GM23338 (cell line): ENCODE results near the gene FOXB2. TPM values are rescaled to one million over a fixed set of nuclear protein-coding genes. Genes with fewer than 3 reads are reported as not detected.

Experiments
- ATAC-seq: fragments of 200-7000 bp; cut with Tn5 transposase; 3 replicates; pipeline ENCODE4 v1.9.1; 2020
- DNase-seq: peaks from one replicate; pipeline ENCODE4 v3.0.0-alpha.2; 2015; ENCODE audit warnings: low spot score
- H2AFZ ChIP-seq: fragments of 200-600 bp; sonication (generic); 2 replicates; pipeline ENCODE4 v1.8.0; 2016; ENCODE audit warnings: antibody characterized with exemption, mild to moderate bottlenecking, moderate library complexity
- H3F3A ChIP-seq: fragments of 200-600 bp; sonication (generic); replicated peaks from 2 replicates; pipeline ENCODE4 v1.8.0; 2017; ENCODE audit warnings: antibody characterized with exemption, mixed run types, low read depth
- H3K27ac ChIP-seq: fragments of 200-600 bp; sonication (generic); 2 replicates; pipeline ENCODE4 v1.6.1; 2016; ENCODE audit warnings: low read depth
- H3K27me3 ChIP-seq: fragments of 200-600 bp; sonication (generic); 2 replicates; pipeline ENCODE4 v1.8.0; 2016; ENCODE audit warnings: mild to moderate bottlenecking, mixed run types, moderate library complexity; ENCODE audit not compliant: insufficient read depth
- H3K36me3 ChIP-seq: fragments of 200-600 bp; sonication (generic); 2 replicates; pipeline ENCODE4 v1.8.0; 2016; ENCODE audit warnings: mild to moderate bottlenecking; ENCODE audit not compliant: insufficient read depth
- H3K4me1 ChIP-seq: fragments of 200-600 bp; sonication (generic); 2 replicates; pipeline ENCODE4 v1.8.0; 2016; ENCODE audit warnings: mild to moderate bottlenecking, moderate library complexity; ENCODE audit not compliant: insufficient read depth
- H3K4me2 ChIP-seq: fragments of 200-600 bp; sonication (generic); 2 replicates; pipeline ENCODE4 v1.7.1; 2017; ENCODE audit warnings: mixed run types
- H3K4me3 ChIP-seq: fragments of 200-600 bp; sonication (generic); 2 replicates; pipeline ENCODE4 v1.6.1; 2016; ENCODE audit warnings: mixed run types
- H3K79me2 ChIP-seq: fragments of 200-600 bp; sonication (generic); replicated peaks from 2 replicates; pipeline ENCODE4 v1.8.0; 2017; ENCODE audit warnings: mild to moderate bottlenecking; ENCODE audit not compliant: insufficient read depth
- H3K9me2 ChIP-seq: fragments of 200-600 bp; sonication (generic); 2 replicates; pipeline ENCODE4 v1.8.0; 2017; ENCODE audit not compliant: insufficient read depth
- H4K20me1 ChIP-seq: fragments of 200-600 bp; sonication (generic); replicated peaks from 2 replicates; pipeline ENCODE4 v1.8.0; 2017; ENCODE audit warnings: mild to moderate bottlenecking; ENCODE audit not compliant: insufficient read depth
- H3K27ac Mint-ChIP-seq: 2 replicates; pipeline ENCODE4 v1.8.0; 2020; ENCODE audit warnings: inconsistent platforms, mild to moderate bottlenecking, moderate library complexity, mixed read lengths
- H3K27me3 Mint-ChIP-seq: 3 replicates; pipeline ENCODE4 v1.8.0; 2022; ENCODE audit warnings: low read depth, mild to moderate bottlenecking, moderate library complexity, mixed read lengths, inconsistent platforms; ENCODE audit not compliant: insufficient read depth, poor library complexity
- H3K36me3 Mint-ChIP-seq: 3 replicates; pipeline ENCODE4 v1.8.0; 2021; ENCODE audit warnings: low read depth, mild to moderate bottlenecking, inconsistent platforms, moderate library complexity, mixed read lengths
- H3K4me1 Mint-ChIP-seq: 3 replicates; pipeline ENCODE4 v1.8.0; 2020; ENCODE audit warnings: mild to moderate bottlenecking, inconsistent platforms, mixed read lengths
- H3K4me3 Mint-ChIP-seq: 3 replicates; pipeline ENCODE4 v1.8.0; 2021; ENCODE audit warnings: moderate library complexity, mild to moderate bottlenecking, inconsistent platforms, mixed read lengths
- H3K9me3 Mint-ChIP-seq: 3 replicates; pipeline ENCODE4 v1.8.0; 2020; ENCODE audit warnings: moderate library complexity, mild to moderate bottlenecking, inconsistent platforms, mixed read lengths
- CREB1 ChIP-seq: fragments of 250-450 bp; sonication (Bioruptor Pico); IDR thresholded peaks from 2 replicates; pipeline ENCODE4 v1.5.0; 2020; ENCODE audit warnings: low read depth, mild to moderate bottlenecking, moderate library complexity
- EZH2 ChIP-seq: fragments of 200-600 bp; sonication (generic); IDR thresholded peaks from one replicate; pipeline ENCODE4 v1.8.0; 2017; ENCODE audit warnings: antibody characterized with exemption, mild to moderate bottlenecking, low read depth; ENCODE audit not compliant: unreplicated experiment
- EZH2phosphoT487 ChIP-seq: fragments of 200-600 bp; sonication (generic); IDR thresholded peaks from one replicate; pipeline ENCODE4 v1.8.1; 2018; ENCODE audit warnings: antibody characterized with exemption; ENCODE audit not compliant: unreplicated experiment
- JUNB ChIP-seq: IDR thresholded peaks from one replicate; pipeline ENCODE4 v1.6.1; 2016; ENCODE audit warnings: antibody characterized with exemption; ENCODE audit not compliant: unreplicated experiment
- NANOG ChIP-seq: IDR thresholded peaks from 2 replicates; pipeline ENCODE4 v1.6.1; 2016; ENCODE audit warnings: antibody characterized with exemption, borderline replicate concordance
- POLR2AphosphoS5 ChIP-seq: IDR thresholded peaks from 2 replicates; pipeline ENCODE4 v1.6.1; 2016; ENCODE audit warnings: antibody characterized with exemption, low read depth
- REST ChIP-seq: IDR thresholded peaks from one replicate; pipeline ENCODE4 v1.6.1; 2018; ENCODE audit warnings: antibody characterized with exemption; ENCODE audit not compliant: unreplicated experiment
- STAT1 ChIP-seq: IDR thresholded peaks from one replicate; pipeline ENCODE4 v1.6.1; 2016; ENCODE audit warnings: antibody characterized with exemption; ENCODE audit not compliant: unreplicated experiment
- ZNF114 ChIP-seq: fragments of 250-450 bp; sonication (Bioruptor Pico); IDR thresholded peaks from 2 replicates; pipeline ENCODE4 v1.5.0; 2020; ENCODE audit warnings: mild to moderate bottlenecking, moderate library complexity
- ZNF331 ChIP-seq: fragments of 250-450 bp; sonication (Bioruptor Pico); IDR thresholded peaks from 2 replicates; pipeline ENCODE4 v1.5.0; 2020; ENCODE audit warnings: low read depth, mild to moderate bottlenecking, moderate library complexity
- polyA plus RNA-seq: library from polyadenylated mRNA; unstranded; fragments of >200 nt; fragmentation: Nextera tagmentation; extraction: Ambion mirVana; gene quantifications from 2 replicates; pipeline ENCODE4 v1.2.1, GENCODE V29; 2016
- total RNA-seq: library from RNA; depleted of rRNA; stranded (reverse); fragments of >200 nt; shearing (Covaris generic); gene quantifications from 2 replicates; pipeline ENCODE4 v1.2.3, GENCODE V29; 2014
- TF ChIP-seq, protein P1 (sequence below), 2 experiments: fragments of 200-600 bp in 1 of 2; sonication (generic) in 1 of 2; conservative IDR thresholded peaks; 2 replicates each; pipeline versions ENCODE4 v1.5.1 to v1.6.1; 2016 to 2017; ENCODE audit warnings: antibody characterized with exemption in 2 of 2, low read depth in 2 of 2, mild to moderate bottlenecking in 2 of 2, moderate library complexity in 1 of 2
- TF ChIP-seq, protein P2 (sequence below): fragments of 250-450 bp; sonication (Bioruptor Pico); IDR thresholded peaks from 2 replicates; pipeline ENCODE4 v1.5.0; 2020; ENCODE audit warnings: mild to moderate bottlenecking, moderate library complexity
- TF ChIP-seq, protein P3 (sequence below): IDR thresholded peaks from 2 replicates; pipeline ENCODE4 v1.6.1; 2016; ENCODE audit warnings: antibody characterized with exemption

FOXB2 gene
- total and polyA plus RNA-seq, 2 experiments from 2014 or later: not detected

GRCh38 chr9:76969716-76970115 is 49.7 kb upstream of the FOXB2 start:
- H3K9me3 Mint-ChIP-seq: no peaks in the 10 kb centered on the region

More at GRCh38 chr9:76969716-76970115, 49.7 kb upstream of the FOXB2 start:
- Mint-ChIP-seq H3K27me3 (no peaks in the 10 kb centered on the region), H3K4me1 (no peaks in the 10 kb centered on the region), H3K4me3 (no peak overlapping the region), H3K27ac (no peak overlapping the region), H3K36me3 (no peaks in the 10 kb centered on the region; the same call in 2 of the 3 replicates)
- TF ChIP-seq ZNF331 (CRISPR knock-in tag) (no peak), ZNF114 (CRISPR knock-in tag) (no peak), REST (no peak), NANOG (no peak), CREB1 (CRISPR knock-in tag) (no peak), STAT1 (no peak), POLR2AphosphoS5 (no peak), EZH2phosphoT487 (no peak), EZH2 (no peak), JUNB (no peak)
- TF ChIP-seq, protein P1, sequence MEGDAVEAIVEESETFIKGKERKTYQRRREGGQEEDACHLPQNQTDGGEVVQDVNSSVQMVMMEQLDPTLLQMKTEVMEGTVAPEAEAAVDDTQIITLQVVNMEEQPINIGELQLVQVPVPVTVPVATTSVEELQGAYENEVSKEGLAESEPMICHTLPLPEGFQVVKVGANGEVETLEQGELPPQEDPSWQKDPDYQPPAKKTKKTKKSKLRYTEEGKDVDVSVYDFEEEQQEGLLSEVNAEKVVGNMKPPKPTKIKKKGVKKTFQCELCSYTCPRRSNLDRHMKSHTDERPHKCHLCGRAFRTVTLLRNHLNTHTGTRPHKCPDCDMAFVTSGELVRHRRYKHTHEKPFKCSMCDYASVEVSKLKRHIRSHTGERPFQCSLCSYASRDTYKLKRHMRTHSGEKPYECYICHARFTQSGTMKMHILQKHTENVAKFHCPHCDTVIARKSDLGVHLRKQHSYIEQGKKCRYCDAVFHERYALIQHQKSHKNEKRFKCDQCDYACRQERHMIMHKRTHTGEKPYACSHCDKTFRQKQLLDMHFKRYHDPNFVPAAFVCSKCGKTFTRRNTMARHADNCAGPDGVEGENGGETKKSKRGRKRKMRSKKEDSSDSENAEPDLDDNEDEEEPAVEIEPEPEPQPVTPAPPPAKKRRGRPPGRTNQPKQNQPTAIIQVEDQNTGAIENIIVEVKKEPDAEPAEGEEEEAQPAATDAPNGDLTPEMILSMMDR (conservative IDR thresholded peaks at IDR 0.05; ENCODE audit: low read depth in 2 of 2): no peak
- TF ChIP-seq, protein P2, sequence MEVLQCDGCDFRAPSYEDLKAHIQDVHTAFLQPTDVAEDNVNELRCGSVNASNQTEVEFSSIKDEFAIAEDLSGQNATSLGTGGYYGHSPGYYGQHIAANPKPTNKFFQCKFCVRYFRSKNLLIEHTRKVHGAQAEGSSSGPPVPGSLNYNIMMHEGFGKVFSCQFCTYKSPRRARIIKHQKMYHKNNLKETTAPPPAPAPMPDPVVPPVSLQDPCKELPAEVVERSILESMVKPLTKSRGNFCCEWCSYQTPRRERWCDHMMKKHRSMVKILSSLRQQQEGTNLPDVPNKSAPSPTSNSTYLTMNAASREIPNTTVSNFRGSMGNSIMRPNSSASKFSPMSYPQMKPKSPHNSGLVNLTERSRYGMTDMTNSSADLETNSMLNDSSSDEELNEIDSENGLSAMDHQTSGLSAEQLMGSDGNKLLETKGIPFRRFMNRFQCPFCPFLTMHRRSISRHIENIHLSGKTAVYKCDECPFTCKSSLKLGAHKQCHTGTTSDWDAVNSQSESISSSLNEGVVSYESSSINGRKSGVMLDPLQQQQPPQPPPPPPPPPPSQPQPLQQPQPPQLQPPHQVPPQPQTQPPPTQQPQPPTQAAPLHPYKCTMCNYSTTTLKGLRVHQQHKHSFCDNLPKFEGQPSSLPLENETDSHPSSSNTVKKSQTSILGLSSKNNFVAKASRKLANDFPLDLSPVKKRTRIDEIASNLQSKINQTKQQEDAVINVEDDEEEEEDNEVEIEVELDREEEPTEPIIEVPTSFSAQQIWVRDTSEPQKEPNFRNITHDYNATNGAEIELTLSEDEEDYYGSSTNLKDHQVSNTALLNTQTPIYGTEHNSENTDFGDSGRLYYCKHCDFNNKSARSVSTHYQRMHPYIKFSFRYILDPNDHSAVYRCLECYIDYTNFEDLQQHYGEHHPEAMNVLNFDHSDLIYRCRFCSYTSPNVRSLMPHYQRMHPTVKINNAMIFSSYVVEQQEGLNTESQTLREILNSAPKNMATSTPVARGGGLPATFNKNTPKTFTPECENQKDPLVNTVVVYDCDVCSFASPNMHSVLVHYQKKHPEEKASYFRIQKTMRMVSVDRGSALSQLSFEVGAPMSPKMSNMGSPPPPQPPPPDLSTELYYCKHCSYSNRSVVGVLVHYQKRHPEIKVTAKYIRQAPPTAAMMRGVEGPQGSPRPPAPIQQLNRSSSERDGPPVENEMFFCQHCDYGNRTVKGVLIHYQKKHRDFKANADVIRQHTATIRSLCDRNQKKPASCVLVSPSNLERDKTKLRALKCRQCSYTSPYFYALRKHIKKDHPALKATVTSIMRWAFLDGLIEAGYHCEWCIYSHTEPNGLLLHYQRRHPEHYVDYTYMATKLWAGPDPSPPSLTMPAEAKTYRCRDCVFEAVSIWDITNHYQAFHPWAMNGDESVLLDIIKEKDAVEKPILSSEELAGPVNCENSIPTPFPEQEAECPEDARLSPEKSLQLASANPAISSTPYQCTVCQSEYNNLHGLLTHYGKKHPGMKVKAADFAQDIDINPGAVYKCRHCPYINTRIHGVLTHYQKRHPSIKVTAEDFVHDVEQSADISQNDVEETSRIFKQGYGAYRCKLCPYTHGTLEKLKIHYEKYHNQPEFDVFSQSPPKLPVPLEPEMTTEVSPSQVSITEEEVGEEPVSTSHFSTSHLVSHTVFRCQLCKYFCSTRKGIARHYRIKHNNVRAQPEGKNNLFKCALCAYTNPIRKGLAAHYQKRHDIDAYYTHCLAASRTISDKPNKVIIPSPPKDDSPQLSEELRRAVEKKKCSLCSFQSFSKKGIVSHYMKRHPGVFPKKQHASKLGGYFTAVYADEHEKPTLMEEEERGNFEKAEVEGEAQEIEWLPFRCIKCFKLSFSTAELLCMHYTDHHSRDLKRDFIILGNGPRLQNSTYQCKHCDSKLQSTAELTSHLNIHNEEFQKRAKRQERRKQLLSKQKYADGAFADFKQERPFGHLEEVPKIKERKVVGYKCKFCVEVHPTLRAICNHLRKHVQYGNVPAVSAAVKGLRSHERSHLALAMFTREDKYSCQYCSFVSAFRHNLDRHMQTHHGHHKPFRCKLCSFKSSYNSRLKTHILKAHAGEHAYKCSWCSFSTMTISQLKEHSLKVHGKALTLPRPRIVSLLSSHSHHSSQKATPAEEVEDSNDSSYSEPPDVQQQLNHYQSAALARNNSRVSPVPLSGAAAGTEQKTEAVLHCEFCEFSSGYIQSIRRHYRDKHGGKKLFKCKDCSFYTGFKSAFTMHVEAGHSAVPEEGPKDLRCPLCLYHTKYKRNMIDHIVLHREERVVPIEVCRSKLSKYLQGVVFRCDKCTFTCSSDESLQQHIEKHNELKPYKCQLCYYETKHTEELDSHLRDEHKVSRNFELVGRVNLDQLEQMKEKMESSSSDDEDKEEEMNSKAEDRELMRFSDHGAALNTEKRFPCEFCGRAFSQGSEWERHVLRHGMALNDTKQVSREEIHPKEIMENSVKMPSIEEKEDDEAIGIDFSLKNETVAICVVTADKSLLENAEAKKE (CRISPR knock-in tag): no peak
- TF ChIP-seq, protein P3, sequence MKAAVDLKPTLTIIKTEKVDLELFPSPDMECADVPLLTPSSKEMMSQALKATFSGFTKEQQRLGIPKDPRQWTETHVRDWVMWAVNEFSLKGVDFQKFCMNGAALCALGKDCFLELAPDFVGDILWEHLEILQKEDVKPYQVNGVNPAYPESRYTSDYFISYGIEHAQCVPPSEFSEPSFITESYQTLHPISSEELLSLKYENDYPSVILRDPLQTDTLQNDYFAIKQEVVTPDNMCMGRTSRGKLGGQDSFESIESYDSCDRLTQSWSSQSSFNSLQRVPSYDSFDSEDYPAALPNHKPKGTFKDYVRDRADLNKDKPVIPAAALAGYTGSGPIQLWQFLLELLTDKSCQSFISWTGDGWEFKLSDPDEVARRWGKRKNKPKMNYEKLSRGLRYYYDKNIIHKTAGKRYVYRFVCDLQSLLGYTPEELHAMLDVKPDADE: no peak
- Histone ChIP-seq H3K4me3 (no peak overlapping the region), H2AFZ (no peak overlapping the region; the same call in 1 of the 2 replicates), H3K79me2 (no peaks in the 10 kb centered on the region), H3F3A (no peaks in the 10 kb centered on the region), H4K20me1 (no peaks in the 10 kb centered on the region), H3K27ac (no peak overlapping the region), H3K27me3 (no peaks in the 10 kb centered on the region), H3K4me1 (no peaks in the 10 kb centered on the region), H3K9me2 (0 out of 2 replicates have a peak, but pooled peaks cover 9% of the 10 kb centered on the region), H3K4me2 (no peak overlapping the region), H3K36me3 (no peaks in the 10 kb centered on the region)
- DNase-seq (no peak), ATAC-seq (no peak)
